ENCODE results near the gene NLN.
"Not testable (repeated sequence)": the region's sequence is repeated elsewhere in the genome, so short reads cannot be mapped to it uniquely, and the experiment has no call there.

Gene NLN

DNA sequence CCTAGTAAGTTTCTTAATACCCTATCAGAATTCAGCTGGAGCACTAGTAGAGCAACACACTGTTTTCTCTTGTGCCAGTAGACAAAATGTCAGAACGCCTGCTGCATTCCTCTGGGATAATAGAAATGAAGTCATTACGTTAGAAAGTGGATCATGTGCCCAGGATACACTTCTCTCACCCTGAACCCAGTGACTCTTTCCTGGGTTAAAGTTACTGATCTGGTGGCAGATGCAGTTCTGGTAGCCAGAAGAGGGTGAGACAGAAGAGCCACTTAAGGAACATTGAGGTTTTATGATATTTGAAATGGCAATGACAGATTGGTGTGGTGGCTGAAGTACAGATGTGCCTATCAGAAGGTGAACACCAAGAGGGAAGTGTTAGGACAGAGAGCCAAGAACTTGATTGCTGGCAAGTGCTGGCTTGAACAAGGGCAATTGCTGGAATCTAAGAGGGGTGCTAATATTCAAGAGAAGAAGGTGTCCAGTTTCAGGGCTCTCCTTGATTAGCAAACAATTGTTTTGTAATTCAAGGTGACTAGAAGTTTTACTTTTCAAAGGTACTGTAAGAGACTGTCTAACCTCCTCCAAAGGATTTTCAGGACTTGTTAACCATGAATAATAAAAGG, 110.7 kb downstream of the NLN start:
- TF ChIP-seq, protein P1, sequence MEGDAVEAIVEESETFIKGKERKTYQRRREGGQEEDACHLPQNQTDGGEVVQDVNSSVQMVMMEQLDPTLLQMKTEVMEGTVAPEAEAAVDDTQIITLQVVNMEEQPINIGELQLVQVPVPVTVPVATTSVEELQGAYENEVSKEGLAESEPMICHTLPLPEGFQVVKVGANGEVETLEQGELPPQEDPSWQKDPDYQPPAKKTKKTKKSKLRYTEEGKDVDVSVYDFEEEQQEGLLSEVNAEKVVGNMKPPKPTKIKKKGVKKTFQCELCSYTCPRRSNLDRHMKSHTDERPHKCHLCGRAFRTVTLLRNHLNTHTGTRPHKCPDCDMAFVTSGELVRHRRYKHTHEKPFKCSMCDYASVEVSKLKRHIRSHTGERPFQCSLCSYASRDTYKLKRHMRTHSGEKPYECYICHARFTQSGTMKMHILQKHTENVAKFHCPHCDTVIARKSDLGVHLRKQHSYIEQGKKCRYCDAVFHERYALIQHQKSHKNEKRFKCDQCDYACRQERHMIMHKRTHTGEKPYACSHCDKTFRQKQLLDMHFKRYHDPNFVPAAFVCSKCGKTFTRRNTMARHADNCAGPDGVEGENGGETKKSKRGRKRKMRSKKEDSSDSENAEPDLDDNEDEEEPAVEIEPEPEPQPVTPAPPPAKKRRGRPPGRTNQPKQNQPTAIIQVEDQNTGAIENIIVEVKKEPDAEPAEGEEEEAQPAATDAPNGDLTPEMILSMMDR (IDR thresholded peaks at IDR 0.05; ENCODE audit: low read depth, low read length), result no peak
- in situ Hi-C loops (cut with HindIII; ENCODE audit: low sequenced_read_pairs), result no loop called here
- no peak for DNase-seq (ENCODE audit: low read depth, low spot score)
- no peak overlapping the region for H3K4me3 ChIP-seq (ENCODE audit: low read depth, low read length)

DNA sequence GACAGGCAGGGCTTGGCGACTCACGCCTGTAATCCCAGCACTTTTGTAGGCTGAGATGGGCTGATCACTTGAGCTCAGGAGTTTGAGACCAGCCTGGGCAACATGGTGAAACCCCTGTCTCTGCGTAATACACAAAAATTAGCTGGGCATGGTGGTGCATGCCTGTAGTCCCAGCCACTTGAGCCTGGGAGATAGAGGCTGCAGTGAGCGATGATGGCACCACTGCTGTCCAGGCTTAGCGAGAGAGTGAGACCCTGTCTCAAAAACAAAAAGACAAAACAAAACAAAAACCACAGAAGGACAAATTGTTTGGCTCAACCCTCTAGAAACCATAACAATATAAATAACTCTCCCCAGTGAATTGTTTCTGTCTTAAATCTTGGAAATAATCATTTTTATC, 111.8 kb downstream of the NLN start:
- in situ Hi-C loops (cut with HindIII; ENCODE audit: low sequenced_read_pairs), result no loop called here
- DNase-seq (ENCODE audit: low read depth, low spot score), result no peak
- TF ChIP-seq, protein P1 (IDR thresholded peaks at IDR 0.05; ENCODE audit: low read depth, low read length), result no peak
- no peak overlapping the region for H3K4me3 ChIP-seq (ENCODE audit: low read depth, low read length)

DNA sequence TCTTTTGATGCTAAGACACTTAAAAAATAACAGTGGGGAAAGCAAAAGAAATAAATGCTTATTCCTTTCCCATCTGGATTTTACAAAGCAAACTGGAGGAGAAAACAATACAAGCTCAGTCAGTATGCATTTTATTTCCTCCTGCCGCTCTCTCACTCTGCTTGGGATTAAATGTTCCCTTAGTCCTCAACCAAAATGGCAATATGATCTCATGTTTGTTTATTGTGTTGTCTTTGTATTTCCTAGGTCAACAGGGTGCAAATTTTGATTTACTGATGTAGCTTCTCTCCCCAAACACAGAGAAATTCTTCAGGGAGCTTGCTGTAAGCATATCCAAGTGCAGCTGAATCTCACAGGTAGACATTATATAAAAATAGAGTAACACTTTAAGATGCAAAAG, 112.3 kb downstream of the NLN start:
- H3K4me3 ChIP-seq (ENCODE audit: low read depth, low read length), result no peak overlapping the region
- TF ChIP-seq, protein P1 (IDR thresholded peaks at IDR 0.05; ENCODE audit: low read depth, low read length), result no peak
- in situ Hi-C loops (cut with HindIII; ENCODE audit: low sequenced_read_pairs), result no loop called here
- no peak for DNase-seq (ENCODE audit: low read depth, low spot score)

DNA sequence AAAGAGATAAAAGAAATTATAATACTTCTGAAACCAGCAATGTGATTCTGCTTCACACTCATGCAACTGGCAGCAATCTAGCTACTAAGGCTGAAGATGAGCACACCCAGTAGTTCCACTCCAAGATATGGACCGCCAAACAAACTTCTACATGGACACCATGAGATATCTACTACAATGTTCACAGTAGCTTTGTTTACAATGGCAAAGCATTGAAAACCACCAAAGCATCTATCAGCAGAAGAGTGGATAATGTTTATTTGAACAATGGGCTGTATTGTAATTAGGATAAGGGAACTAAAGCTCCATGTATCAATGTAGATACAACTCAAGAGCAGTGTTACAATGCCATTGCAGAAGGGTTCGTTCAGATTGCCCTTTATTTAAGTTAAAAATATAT, 113.2 kb downstream of the NLN start:
- DNase-seq (ENCODE audit: low read depth, low spot score), result no peak
- in situ Hi-C loops (cut with HindIII; ENCODE audit: low sequenced_read_pairs), result no loop called here
- TF ChIP-seq, protein P1 (IDR thresholded peaks at IDR 0.05; ENCODE audit: low read depth, low read length), result no peak
- no peak overlapping the region for H3K4me3 ChIP-seq (ENCODE audit: low read depth, low read length)

DNA sequence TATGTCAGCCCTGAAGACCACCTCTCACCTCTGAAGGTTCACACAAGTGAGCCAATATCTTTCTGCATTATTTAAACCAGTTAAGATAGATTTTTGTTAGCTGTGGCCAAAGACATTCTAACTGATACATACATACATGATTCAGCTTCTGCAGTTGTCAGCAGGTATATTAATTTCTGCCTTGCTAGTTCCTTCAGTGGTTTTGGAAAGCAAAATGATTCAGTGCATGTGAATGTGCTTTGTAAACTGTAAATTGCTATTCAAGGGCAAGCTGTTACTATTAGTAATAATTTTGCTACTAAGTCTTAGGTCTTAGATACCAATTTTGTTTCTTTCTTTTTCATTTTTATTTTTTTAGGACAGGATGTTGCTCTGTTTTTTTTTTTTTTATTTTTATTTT, 115.1 kb downstream of the NLN start:
- no peak overlapping the region for H3K4me3 ChIP-seq (ENCODE audit: low read depth, low read length)
- TF ChIP-seq, protein P1 (IDR thresholded peaks at IDR 0.05; ENCODE audit: low read depth, low read length), result no peak
- in situ Hi-C loops (cut with HindIII; ENCODE audit: low sequenced_read_pairs), result no loop called here
- DNase-seq (ENCODE audit: low read depth, low spot score), result peak; percentile 75

DNA sequence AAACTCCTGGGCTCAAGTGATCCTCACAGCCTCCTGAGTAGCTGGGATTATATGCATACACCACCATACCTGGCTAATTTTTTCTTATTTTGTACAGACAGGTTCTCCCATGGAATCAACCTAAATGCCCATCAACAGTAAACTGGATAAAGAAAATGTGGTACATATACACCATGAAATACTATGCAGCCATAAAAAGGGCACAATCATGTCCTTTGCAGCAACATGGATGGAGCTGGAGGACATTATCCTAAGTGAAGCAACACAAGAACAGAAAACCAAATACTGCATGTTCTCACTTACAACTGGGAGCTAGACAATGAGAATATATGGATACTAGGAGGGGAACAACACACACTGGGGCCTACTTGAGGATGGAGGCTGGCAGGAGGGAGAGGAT, 117.2 kb downstream of the NLN start:
- DNase-seq (ENCODE audit: low read depth, low spot score); in situ Hi-C loops (cut with HindIII; ENCODE audit: low sequenced_read_pairs); H3K4me3 ChIP-seq (ENCODE audit: low read depth, low read length): not testable (repeated sequence)

DNA sequence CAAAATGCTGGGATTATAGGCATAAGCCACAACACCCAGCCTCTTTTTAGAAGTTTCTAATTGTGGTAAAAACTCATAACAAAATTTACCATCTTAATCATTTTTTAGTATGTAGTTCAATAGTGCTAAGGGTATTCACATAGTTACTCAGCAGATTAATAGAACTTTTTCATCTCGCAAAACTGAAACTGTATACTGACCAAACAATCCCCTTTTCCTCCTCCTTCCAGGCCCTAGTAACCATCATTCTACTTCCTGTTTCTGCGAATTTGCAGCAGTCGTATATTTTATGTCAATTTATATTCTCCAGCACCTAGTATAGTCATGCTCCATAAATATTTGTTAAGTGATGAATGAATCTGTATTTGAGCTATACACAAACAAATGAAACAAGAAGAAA, 118.1 kb downstream of the NLN start:
- no peak for DNase-seq (ENCODE audit: low read depth, low spot score)
- TF ChIP-seq, protein P1 (IDR thresholded peaks at IDR 0.05; ENCODE audit: low read depth, low read length), result no peak
- no peak overlapping the region for H3K4me3 ChIP-seq (ENCODE audit: low read depth, low read length)
- in situ Hi-C loops (cut with HindIII; ENCODE audit: low sequenced_read_pairs), result no loop called here

DNA sequence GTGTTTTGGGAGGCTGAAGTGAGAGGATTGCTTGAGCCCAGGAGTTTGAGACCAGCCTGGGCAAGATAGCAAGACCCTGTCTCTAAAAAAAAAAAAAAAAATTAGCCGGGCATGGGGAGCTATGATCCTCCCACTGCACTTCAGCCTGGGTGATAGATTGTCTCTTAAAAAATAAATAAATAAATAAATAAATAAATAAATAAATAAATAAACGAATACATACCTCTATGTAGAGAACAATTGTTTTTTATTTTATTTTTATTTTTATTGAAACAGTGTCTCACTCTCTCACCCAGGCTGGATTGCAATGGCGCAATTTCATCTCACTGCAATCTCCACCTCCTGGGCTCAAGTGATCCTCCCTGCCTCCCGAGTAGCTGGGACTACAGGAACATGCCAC, 122.8 kb downstream of the NLN start:
- H3K4me3 ChIP-seq (ENCODE audit: low read depth, low read length); DNase-seq (ENCODE audit: low read depth, low spot score); in situ Hi-C loops (cut with HindIII; ENCODE audit: low sequenced_read_pairs): not testable (repeated sequence)

All from astrocyte of the spinal cord (primary cell).